ENCODE data around the gene RGS13.

DNA sequence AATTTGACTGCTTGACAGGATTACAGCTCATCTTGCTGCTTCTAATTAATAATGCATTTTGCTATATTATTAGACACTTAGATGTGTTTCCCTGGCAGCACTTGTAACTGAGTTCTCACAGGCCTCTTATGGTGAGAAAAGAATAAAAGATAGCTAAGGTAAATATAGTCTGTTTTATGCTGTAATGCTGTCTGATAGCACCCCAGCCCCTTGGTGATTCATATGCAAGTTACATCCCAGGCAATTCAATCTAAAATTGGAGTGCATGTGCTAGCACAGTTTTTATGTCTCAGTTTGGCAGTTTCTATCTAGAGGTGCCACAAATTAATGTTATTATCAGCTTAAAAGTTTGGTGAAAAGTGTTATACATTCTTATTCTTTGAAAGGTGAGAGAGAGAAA lies 42.2 kb downstream of the RGS13 start:
- TF ChIP-seq, protein P1, sequence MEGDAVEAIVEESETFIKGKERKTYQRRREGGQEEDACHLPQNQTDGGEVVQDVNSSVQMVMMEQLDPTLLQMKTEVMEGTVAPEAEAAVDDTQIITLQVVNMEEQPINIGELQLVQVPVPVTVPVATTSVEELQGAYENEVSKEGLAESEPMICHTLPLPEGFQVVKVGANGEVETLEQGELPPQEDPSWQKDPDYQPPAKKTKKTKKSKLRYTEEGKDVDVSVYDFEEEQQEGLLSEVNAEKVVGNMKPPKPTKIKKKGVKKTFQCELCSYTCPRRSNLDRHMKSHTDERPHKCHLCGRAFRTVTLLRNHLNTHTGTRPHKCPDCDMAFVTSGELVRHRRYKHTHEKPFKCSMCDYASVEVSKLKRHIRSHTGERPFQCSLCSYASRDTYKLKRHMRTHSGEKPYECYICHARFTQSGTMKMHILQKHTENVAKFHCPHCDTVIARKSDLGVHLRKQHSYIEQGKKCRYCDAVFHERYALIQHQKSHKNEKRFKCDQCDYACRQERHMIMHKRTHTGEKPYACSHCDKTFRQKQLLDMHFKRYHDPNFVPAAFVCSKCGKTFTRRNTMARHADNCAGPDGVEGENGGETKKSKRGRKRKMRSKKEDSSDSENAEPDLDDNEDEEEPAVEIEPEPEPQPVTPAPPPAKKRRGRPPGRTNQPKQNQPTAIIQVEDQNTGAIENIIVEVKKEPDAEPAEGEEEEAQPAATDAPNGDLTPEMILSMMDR (IDR thresholded peaks at IDR 0.05), result no peak
- TF ChIP-seq EZH2phosphoT487 (IDR thresholded peaks at IDR 0.05) (no peak), EZH2 (IDR thresholded peaks at IDR 0.05) (no peak)
